ENCODE results near the gene ABCC5. TPM values are rescaled to one million over a fixed set of nuclear protein-coding genes. Genes with fewer than 3 reads are reported as not detected.

The ABCC5 gene
- total and polyA plus RNA-seq, 2 experiments from 2014 or later, result 27.8 to 41.4 TPM

DNA sequence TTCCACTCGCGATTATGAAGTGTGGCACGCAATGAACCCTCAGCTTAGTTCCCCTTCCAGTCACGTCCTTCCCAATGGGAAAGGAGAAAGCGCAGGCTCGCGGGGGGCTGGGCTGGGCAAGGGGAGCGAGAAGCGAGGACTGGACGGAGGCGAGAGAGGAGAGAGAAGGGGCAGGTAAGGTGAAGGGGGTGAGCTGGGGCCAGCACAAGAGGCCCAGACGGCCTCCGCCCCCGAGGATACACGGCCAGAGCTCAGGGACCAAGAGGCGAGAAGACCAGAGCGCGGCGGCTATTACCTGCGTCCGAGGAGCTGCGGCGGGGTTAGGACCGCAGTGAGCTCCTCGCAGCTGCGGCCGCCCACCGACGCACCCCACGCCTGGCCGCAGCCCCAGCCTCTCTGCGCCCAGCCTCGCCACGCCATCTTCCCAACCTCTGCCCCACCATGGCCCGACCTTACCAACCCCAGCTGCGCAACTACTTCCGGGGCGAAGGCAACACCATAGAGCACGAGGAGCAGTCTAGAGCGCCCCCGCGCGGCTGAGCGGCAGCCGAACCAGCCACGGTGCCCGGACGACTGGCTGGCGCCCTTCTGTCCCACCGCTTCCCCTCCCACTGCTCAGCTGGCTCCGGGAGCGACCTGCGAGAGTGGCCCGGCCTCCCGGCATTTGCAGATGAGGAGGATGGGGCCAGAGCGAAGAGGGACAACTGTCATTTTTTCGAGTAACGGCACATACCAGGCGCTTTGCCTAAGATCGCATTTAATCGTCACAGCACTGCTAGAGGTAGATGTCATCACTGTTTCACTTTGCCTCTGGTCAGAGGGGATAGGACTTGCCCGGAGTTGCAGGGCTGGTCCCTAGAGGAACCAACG is 133.0 kb downstream of the ABCC5 start, which contains the start of gene PARL:
Gene PARL, minus strand, starts transcription at position 454 of the 870 bp plus-strand sequence. Its CDS starts 34 bp downstream, at position 420.
- no peaks in the 10 kb centered on the region for H3K9me2 ChIP-seq (replicated peaks; ENCODE audit: insufficient read depth)
- H3K4me1 ChIP-seq (ENCODE audit: insufficient read depth), result peaks cover 14% of the 10 kb centered on the region
- WGBS (ENCODE audit: low lambda C conversion rate, missing lambda C conversion rate), result 2% methylated on average over 55 of the region's 63 CpGs
- H4K20me1 ChIP-seq (ENCODE audit: insufficient read depth, poor library complexity, severe bottlenecking), result peaks cover 19% of the 10 kb centered on the region
- H3K27ac ChIP-seq, result peak within 1 kb of the TSS; percentile 87
- H3K27me3 ChIP-seq, result no peaks in the 10 kb centered on the region
- no peaks in the 10 kb centered on the region for H3K9me3 ChIP-seq (ENCODE audit: low read depth)
- DNase-seq (ENCODE audit: low spot score), result peak; percentile 96
- peak within 1 kb of the TSS; percentile 92 for H3K4me3 ChIP-seq
- H3K4me2 ChIP-seq, result peak within 1 kb of the TSS; percentile 82
- H3K36me3 ChIP-seq (replicated peaks; ENCODE audit: insufficient read depth, low read depth), result no peaks in the 10 kb centered on the region
- peak within 1 kb of the TSS; percentile 80 for H2AFZ ChIP-seq
- TF ChIP-seq EZH2phosphoT487 (IDR thresholded peaks at IDR 0.05; ENCODE audit: low read depth, severe bottlenecking, unreplicated experiment) (no peak), EZH2 (IDR thresholded peaks at IDR 0.05; ENCODE audit: borderline replicate concordance) (no peak)
- TF ChIP-seq, protein P1, sequence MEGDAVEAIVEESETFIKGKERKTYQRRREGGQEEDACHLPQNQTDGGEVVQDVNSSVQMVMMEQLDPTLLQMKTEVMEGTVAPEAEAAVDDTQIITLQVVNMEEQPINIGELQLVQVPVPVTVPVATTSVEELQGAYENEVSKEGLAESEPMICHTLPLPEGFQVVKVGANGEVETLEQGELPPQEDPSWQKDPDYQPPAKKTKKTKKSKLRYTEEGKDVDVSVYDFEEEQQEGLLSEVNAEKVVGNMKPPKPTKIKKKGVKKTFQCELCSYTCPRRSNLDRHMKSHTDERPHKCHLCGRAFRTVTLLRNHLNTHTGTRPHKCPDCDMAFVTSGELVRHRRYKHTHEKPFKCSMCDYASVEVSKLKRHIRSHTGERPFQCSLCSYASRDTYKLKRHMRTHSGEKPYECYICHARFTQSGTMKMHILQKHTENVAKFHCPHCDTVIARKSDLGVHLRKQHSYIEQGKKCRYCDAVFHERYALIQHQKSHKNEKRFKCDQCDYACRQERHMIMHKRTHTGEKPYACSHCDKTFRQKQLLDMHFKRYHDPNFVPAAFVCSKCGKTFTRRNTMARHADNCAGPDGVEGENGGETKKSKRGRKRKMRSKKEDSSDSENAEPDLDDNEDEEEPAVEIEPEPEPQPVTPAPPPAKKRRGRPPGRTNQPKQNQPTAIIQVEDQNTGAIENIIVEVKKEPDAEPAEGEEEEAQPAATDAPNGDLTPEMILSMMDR (IDR thresholded peaks at IDR 0.05; ENCODE audit: poor library complexity), result peak; percentile 99
- H3K79me2 ChIP-seq, result peaks cover 48% of the 10 kb centered on the region

DNA sequence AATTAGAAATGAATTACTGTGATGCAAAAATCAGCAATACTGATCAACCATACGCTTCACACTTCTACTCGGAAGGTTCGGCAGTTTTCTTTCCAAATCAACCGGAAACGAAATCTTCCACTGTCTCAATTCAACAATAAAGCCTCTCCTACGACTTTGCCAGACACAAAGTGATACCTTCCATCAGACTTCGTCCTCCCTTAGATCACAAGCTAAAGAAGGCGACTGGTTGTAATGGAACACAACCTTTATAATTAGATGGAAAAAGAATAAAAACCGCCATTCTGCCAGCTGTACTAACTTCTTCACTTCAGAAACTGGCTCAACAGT is 133.6 kb downstream of the ABCC5 start:
- H3K36me3 ChIP-seq (replicated peaks; ENCODE audit: insufficient read depth, low read depth), result no peaks in the 10 kb centered on the region
- TF ChIP-seq, protein P1 (IDR thresholded peaks at IDR 0.05; ENCODE audit: poor library complexity), result no peak
- TF ChIP-seq EZH2 (IDR thresholded peaks at IDR 0.05; ENCODE audit: borderline replicate concordance) (no peak), EZH2phosphoT487 (IDR thresholded peaks at IDR 0.05; ENCODE audit: low read depth, severe bottlenecking, unreplicated experiment) (no peak)
- WGBS (ENCODE audit: low lambda C conversion rate, missing lambda C conversion rate), result 2% methylated on average over 9 of the region's 9 CpGs
- peaks cover 55% of the 10 kb centered on the region for H3K79me2 ChIP-seq
- DNase-seq (ENCODE audit: low spot score), result no peak
- H4K20me1 ChIP-seq (ENCODE audit: insufficient read depth, poor library complexity, severe bottlenecking), result peaks cover 19% of the 10 kb centered on the region
- no peaks in the 10 kb centered on the region for H3K27me3 ChIP-seq
- peak overlapping the region; percentile 87 for H3K27ac ChIP-seq
- H3K4me3 ChIP-seq, result peak overlapping the region; percentile 92
- no peaks in the 10 kb centered on the region for H3K9me3 ChIP-seq (ENCODE audit: low read depth)
- no peaks in the 10 kb centered on the region for H3K9me2 ChIP-seq (replicated peaks; ENCODE audit: insufficient read depth)
- H2AFZ ChIP-seq, result peak overlapping the region; percentile 79
- peaks cover 14% of the 10 kb centered on the region for H3K4me1 ChIP-seq (ENCODE audit: insufficient read depth)
- peak overlapping the region; percentile 82 for H3K4me2 ChIP-seq

DNA sequence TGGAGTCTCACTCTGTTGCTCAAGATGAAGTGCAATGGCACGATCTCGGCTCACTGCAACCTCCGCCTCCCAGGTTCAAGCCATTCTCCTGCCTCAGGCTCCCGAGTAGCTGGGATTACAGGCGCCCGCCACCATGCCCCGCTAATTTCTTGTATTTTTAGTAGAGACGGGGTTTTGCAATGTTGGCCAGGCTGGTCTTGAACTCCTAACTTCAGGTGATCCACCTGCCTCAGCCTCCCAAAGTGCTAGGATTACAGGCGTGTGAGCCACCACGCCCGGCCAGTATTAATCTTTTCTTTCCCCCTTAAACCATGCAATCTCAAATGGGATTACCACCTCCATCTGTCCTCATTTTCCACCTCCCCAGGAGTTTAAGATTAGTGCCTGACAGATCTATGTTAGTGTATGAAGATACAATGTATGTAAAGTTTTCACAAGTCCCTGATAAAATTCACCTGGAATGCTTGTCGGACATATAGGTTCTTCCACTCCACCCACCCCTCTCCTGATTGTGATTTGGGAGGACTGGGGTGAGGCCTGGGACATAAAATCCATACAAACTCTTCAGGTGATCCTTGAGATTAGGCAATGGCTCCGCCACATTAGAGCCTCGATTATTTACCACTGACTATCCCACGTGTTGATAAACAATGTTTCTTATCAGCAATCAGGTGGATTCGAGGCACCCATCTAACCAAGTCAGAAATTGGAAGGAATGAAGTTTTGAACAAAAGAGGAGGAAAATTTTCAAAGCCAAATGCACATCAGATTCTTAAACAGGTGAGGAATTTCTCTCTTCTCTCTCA is 134.2 kb downstream of the ABCC5 start:
- peak overlapping the region; percentile 82 for H3K4me2 ChIP-seq
- H3K27ac ChIP-seq, result peak overlapping the region; percentile 87
- H3K9me3 ChIP-seq (ENCODE audit: low read depth), result no peaks in the 10 kb centered on the region
- peak overlapping the region; percentile 92 for H3K4me3 ChIP-seq
- no peaks in the 10 kb centered on the region for H3K27me3 ChIP-seq
- H3K4me1 ChIP-seq (ENCODE audit: insufficient read depth), result peaks cover 14% of the 10 kb centered on the region
- H4K20me1 ChIP-seq (ENCODE audit: insufficient read depth, poor library complexity, severe bottlenecking), result peaks cover 21% of the 10 kb centered on the region
- TF ChIP-seq, protein P1 (IDR thresholded peaks at IDR 0.05; ENCODE audit: poor library complexity), result no peak
- TF ChIP-seq EZH2 (IDR thresholded peaks at IDR 0.05; ENCODE audit: borderline replicate concordance) (no peak), EZH2phosphoT487 (IDR thresholded peaks at IDR 0.05; ENCODE audit: low read depth, severe bottlenecking, unreplicated experiment) (no peak)
- H3K36me3 ChIP-seq (replicated peaks; ENCODE audit: insufficient read depth, low read depth), result no peaks in the 10 kb centered on the region
- no peaks in the 10 kb centered on the region for H3K9me2 ChIP-seq (replicated peaks; ENCODE audit: insufficient read depth)
- peak overlapping the region; percentile 79 for H2AFZ ChIP-seq
- DNase-seq (ENCODE audit: low spot score), result no peak
- 63% methylated on average over 16 of the region's 16 CpGs for WGBS (ENCODE audit: low lambda C conversion rate, missing lambda C conversion rate)
- H3K79me2 ChIP-seq, result peaks cover 60% of the 10 kb centered on the region

All from hepatocyte (in vitro differentiated cells).